Activated CD8-positive, alpha-beta T cell treated with anti-CD3 and anti-CD28 coated beads for 36 hours (primary cell): ENCODE data around the gene MYH10. TPM values are rescaled to one million over a fixed set of nuclear protein-coding genes. Genes with fewer than 3 reads are reported as not detected.

Experiments
- ATAC-seq: fragments of 200-7000 bp; cut with Tn5 transposase; one replicate; pipeline ENCODE4 v1.10.0; 2021; ENCODE audit warnings: mild to moderate bottlenecking, moderate library complexity
- CTCF ChIA-PET: fragments of 350-600 bp; sonication (Branson Sonifier 250); formaldehyde crosslinking; loops from one replicate; lab custom pipeline; 2021; ENCODE audit warnings: antibody characterized with exemption; lab: Charles Lee
- POLR2A ChIA-PET: fragments of 350-600 bp; sonication (Branson Sonifier 250); formaldehyde crosslinking; loops from one replicate; lab custom pipeline; 2021; ENCODE audit warnings: antibody characterized with exemption; lab: Charles Lee
- DNase-seq: peaks from one replicate; pipeline ENCODE4 v3.0.0-alpha.2; 2020
- H3K27ac Mint-ChIP-seq: one replicate; pipeline ENCODE4 v1.8.0; 2021; ENCODE audit warnings: mild to moderate bottlenecking, mixed read lengths
- H3K27me3 Mint-ChIP-seq: one replicate; pipeline ENCODE4 v1.8.0; 2021; ENCODE audit warnings: mixed read lengths
- H3K36me3 Mint-ChIP-seq: one replicate; pipeline ENCODE4 v1.8.0; 2021; ENCODE audit warnings: low read depth, mixed read lengths
- H3K4me1 Mint-ChIP-seq: one replicate; pipeline ENCODE4 v1.8.0; 2021; ENCODE audit warnings: low read depth, mixed read lengths
- H3K4me3 Mint-ChIP-seq: one replicate; pipeline ENCODE4 v1.8.0; 2021; ENCODE audit warnings: mild to moderate bottlenecking, moderate library complexity, mixed read lengths
- H3K9me3 Mint-ChIP-seq: one replicate; pipeline ENCODE4 v1.8.0; 2021; ENCODE audit warnings: mixed read lengths
- intact Hi-C: fragments of 100-400 bp; cut with micrococcal nuclease; formaldehyde crosslinking; loops from one replicate; pipeline ENCODE4 v1.10.0; 2022
- total RNA-seq, 2 experiments: library from RNA; stranded (reverse); gene quantifications; one replicate each; pipeline ENCODE4 v1.2.3, GENCODE V29; 2021
- TF ChIP-seq, protein P1 (sequence below): fragments of 200-600 bp; IDR thresholded peaks from one replicate; pipeline ENCODE4 v1.8.0; 2022; ENCODE audit warnings: antibody characterized with exemption, mild to moderate bottlenecking

The MYH10 gene
- total RNA-seq, 2 experiments from 2014 or later: 19.9 to 23.7 TPM

DNA sequence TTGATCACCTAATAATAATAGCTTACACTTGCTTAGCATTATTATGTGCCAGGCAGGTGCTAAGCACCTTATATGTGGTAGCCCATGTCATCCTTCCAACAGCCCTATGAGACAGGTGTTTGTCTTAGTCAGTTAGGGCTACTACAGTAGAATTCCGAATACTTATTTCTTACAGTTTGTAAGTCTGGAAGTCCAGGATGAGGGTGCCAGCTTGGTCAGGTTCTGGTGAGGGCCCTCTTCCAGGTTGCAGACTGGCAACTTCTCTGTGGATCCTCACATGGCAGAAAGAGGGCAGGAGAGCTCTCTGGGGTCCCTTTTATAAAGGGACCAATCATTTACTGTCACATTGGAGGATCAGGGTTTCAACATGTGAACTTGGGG lies 19.6 kb upstream of the MYH10 start:
- no peaks in the 10 kb centered on the region for H3K36me3 Mint-ChIP-seq
- peaks cover 16% of the 10 kb centered on the region for H3K27me3 Mint-ChIP-seq
- TF ChIP-seq, protein P1, sequence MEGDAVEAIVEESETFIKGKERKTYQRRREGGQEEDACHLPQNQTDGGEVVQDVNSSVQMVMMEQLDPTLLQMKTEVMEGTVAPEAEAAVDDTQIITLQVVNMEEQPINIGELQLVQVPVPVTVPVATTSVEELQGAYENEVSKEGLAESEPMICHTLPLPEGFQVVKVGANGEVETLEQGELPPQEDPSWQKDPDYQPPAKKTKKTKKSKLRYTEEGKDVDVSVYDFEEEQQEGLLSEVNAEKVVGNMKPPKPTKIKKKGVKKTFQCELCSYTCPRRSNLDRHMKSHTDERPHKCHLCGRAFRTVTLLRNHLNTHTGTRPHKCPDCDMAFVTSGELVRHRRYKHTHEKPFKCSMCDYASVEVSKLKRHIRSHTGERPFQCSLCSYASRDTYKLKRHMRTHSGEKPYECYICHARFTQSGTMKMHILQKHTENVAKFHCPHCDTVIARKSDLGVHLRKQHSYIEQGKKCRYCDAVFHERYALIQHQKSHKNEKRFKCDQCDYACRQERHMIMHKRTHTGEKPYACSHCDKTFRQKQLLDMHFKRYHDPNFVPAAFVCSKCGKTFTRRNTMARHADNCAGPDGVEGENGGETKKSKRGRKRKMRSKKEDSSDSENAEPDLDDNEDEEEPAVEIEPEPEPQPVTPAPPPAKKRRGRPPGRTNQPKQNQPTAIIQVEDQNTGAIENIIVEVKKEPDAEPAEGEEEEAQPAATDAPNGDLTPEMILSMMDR: no peak
- no peaks in the 10 kb centered on the region for H3K4me1 Mint-ChIP-seq
- ATAC-seq (no peak), DNase-seq (no peak)
- no peak overlapping the region for H3K27ac Mint-ChIP-seq
- no peak overlapping the region for H3K4me3 Mint-ChIP-seq
- H3K9me3 Mint-ChIP-seq: no peaks in the 10 kb centered on the region
- POLR2A ChIA-PET: interaction anchor here (0.5 kb wide), 1 partner anchor 35 kb away, joined by 3 read pairs; no protein-coding TSS in a partner anchor
- CTCF ChIA-PET: interaction anchor here (1.1 to 1.4 kb wide), 2 partner anchors 15 to 136 kb away, joined by 3 to 4 read pairs; no protein-coding TSS in a partner anchor
- intact Hi-C loops: no loop called here

DNA sequence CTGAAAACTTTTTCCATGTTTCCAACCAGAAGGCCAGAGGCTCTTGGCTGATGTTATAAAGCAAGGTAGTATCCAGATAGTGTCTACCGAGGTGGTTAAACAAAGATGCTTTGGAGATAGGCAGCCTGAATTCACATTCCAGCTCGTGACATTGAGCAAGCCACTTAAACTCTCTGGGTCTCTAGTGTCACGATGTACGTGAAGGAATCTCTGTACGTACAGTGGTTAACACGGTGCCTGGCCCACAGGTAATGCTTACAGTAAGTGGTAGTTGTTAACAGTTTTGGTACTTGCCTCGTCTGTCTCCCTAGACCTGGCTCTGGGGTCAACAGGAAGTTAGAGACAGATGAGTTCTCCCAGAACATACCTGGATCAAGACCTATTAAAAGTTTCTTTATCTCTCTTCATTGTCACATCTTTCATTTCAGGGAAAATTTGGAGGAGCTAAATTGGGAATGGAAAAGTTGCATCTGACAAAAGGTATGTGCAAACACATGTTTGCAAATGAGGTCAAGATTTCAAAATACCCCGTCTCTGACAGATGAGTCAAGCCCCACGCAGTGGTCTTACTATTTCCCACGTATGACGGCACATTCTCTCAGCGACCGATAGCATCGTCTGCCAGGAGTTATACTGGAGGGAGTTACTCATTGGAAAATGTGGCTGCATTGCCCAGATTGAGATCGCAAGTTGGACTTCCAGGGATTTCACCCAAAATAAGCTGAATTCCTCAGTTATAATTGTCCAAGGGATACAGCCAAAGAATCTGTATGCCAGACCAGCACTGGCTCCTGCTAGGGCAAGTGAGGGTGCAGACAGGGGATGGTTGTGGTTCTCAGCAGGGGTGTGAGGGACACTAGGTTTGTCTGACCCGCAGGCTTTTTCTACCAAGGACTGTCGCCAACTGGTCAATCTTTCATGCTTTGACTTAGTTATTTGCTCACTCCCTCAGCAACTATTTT lies 18.9 kb upstream of the MYH10 start:
- intact Hi-C loops: no loop called here
- DNase-seq (no peak), ATAC-seq (no peak)
- Mint-ChIP-seq H3K27ac (no peak overlapping the region), H3K27me3 (peaks cover 18% of the 10 kb centered on the region), H3K36me3 (no peaks in the 10 kb centered on the region), H3K4me1 (no peaks in the 10 kb centered on the region), H3K4me3 (no peak overlapping the region), H3K9me3 (no peaks in the 10 kb centered on the region)
- ChIA-PET POLR2A (interaction anchor here (0.5 kb wide), 1 partner anchor 593 kb away, joined by 3 read pairs; no protein-coding TSS in a partner anchor), CTCF (interaction anchor here (1.1 to 1.4 kb wide), 2 partner anchors 14 to 137 kb away, joined by 3 to 4 read pairs; no protein-coding TSS in a partner anchor)
- TF ChIP-seq, protein P1: no peak

DNA sequence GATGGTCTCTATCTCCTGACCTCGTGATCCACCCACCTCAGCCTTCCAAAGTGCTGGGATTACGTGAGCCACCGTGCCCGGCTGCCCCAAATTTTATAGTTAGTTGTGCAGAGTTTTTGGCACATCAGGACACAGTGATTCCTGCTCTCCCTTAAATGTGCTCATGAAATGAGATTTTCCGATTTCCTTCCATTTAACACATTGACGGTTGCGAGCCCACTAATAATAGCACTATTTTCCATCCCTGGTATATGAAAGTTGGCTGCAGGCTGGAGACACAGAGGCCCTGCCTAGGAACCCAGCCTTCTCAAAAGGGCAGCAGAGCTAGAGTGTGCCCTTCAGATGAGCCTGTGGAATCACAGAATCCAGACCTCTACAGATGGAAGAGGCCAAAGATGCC lies 17.4 kb upstream of the MYH10 start:
- Mint-ChIP-seq H3K9me3 (no peaks in the 10 kb centered on the region), H3K4me3 (no peak overlapping the region), H3K27me3 (peaks cover 22% of the 10 kb centered on the region), H3K36me3 (no peaks in the 10 kb centered on the region), H3K4me1 (no peaks in the 10 kb centered on the region), H3K27ac (no peak overlapping the region)
- ATAC-seq (no peak), DNase-seq (no peak)
- ChIA-PET POLR2A (no interaction called here), CTCF (no interaction called here)
- intact Hi-C loops: no loop called here
- TF ChIP-seq, protein P1: no peak

DNA sequence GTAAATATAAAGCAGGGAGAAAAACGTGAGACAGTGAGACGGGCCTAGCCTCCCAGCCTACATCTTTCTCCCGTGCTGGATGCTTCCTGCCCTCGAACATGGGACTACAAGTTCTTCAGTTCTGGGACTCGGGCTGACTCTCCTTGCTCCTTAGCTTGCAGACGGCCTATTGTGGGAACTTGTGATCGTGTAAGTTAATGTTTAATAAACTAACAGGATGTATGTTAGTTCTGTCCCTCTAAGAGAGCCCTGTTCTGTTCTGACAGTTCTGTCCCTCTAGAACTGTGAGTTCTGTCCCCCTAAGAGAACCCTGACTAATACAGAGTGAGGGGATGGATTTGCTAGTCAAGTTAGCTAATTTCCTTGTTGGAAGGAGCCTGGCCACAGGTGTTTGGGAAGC lies 16.7 kb upstream of the MYH10 start:
- H3K36me3 Mint-ChIP-seq: no peaks in the 10 kb centered on the region
- ChIA-PET POLR2A (no interaction called here), CTCF (no interaction called here)
- no peaks in the 10 kb centered on the region for H3K9me3 Mint-ChIP-seq
- DNase-seq (no peak), ATAC-seq (no peak)
- intact Hi-C loops: no loop called here
- no peak overlapping the region for H3K4me3 Mint-ChIP-seq
- peaks cover 21% of the 10 kb centered on the region for H3K27me3 Mint-ChIP-seq
- no peaks in the 10 kb centered on the region for H3K4me1 Mint-ChIP-seq
- TF ChIP-seq, protein P1: no peak
- H3K27ac Mint-ChIP-seq: no peak overlapping the region

DNA sequence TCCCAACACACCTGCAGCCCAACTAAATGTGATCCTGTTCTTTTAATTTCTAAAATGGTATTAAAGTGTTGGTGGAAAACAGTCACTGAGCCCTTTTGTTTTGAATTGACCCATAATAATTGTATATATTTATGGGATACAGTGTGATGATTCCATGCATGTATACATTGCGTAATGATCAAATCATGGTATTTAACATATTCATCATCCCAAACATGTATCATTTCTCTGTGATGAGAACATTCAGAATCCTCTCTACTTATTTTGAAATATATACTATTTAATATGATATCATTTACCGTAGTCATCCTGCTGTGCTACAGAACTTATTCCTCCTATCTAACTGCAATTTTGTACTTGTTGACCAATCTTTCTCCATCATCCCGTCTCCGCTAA lies 14.0 kb upstream of the MYH10 start:
- CTCF ChIA-PET: no interaction called here

More for the DNA sequence above, 14.0 kb upstream of the MYH10 start:
- ATAC-seq: no peak
- TF ChIP-seq, protein P1: no peak
- Mint-ChIP-seq H3K27me3 (peaks cover 17% of the 10 kb centered on the region), H3K9me3 (no peaks in the 10 kb centered on the region), H3K27ac (no peak overlapping the region), H3K4me1 (no peaks in the 10 kb centered on the region), H3K36me3 (no peaks in the 10 kb centered on the region), H3K4me3 (no peak overlapping the region)
- no peak for DNase-seq
- POLR2A ChIA-PET: no interaction called here
- intact Hi-C loops: no loop called here
